GM12873 (cell line): ENCODE measurements around the gene SEMA5B.

ENCODE experiments used
- CTCF ChIP-seq: IDR thresholded peaks from 2 replicates; pipeline ENCODE4 v1.5.1; 2012; ENCODE audit warnings: low read depth, mild to moderate bottlenecking, moderate library complexity, low read length, control low read depth; ENCODE audit not compliant: insufficient read depth; ENCODE audit errors: missing control alignments

Gene SEMA5B

GRCh38 chr3:123044981-123045763 lies 17.6 kb upstream of the SEMA5B start:
- no peak for TF ChIP-seq CTCF

- no peak for TF ChIP-seq CTCF
Measured at GRCh38 chr3:123042413-123042812, 14.8 kb upstream of the SEMA5B start.

- TF ChIP-seq CTCF = no peak
Measured at GRCh38 chr3:123039178-123039577, 11.6 kb upstream of the SEMA5B start.

- TF ChIP-seq CTCF = no peak
Measured at GRCh38 chr3:123038751-123039150, 11.2 kb upstream of the SEMA5B start.

GRCh38 chr3:123037015-123037375 lies 9.4 kb upstream of the SEMA5B start:
- no peak for TF ChIP-seq CTCF

- TF ChIP-seq CTCF = no peak
Measured at GRCh38 chr3:123036352-123037014, 8.9 kb upstream of the SEMA5B start.

- TF ChIP-seq CTCF = no peak
Measured at GRCh38 chr3:123034996-123035395, 7.4 kb upstream of the SEMA5B start.
